Hematopoietic multipotent progenitor cell treated with erythropoietin and hydrocortisone succinate and interleukin-3 and kit ligand, for 17 days (in vitro differentiated cells): Measurements from ENCODE around the gene NAB2.
"Not testable (repeated sequence)": the region's sequence is repeated elsewhere in the genome, so short reads cannot be mapped to it uniquely, and the experiment has no call there.

Source experiments
- DNase-seq: peaks from one replicate; pipeline ENCODE4 v3.0.0-alpha.2; 2015; ENCODE audit warnings: low spot score

Gene NAB2

GRCh38 chr12:57069523-57069922 lies 19.4 kb upstream of the NAB2 start:
- peak; percentile 92 for DNase-seq

- DNase-seq = no peak
These were observed 16.3 kb upstream of the NAB2 start for GRCh38 chr12:57072661-57073060.

GRCh38 chr12:57073566-57074450 lies 15.1 kb upstream of the NAB2 start:
- DNase-seq = not testable (repeated sequence)

- DNase-seq = peak; percentile 100
These were observed 10.2 kb upstream of the NAB2 start, which contains the start of gene NEMP1 for GRCh38 chr12:57078519-57079404. NEMP1 (minus strand) TSS chr12:57078791; CDS start chr12:57078745, 46 bp downstream.

- DNase-seq = peak; percentile 23
These were observed 9.1 kb upstream of the NAB2 start for GRCh38 chr12:57079821-57080220.

- no peak for DNase-seq
These were observed 8.1 kb upstream of the NAB2 start for GRCh38 chr12:57080855-57081254.

- DNase-seq = no peak
These were observed 2.9 kb upstream of the NAB2 start for GRCh38 chr12:57085999-57086492.

GRCh38 chr12:57086493-57087009 lies 2.4 kb upstream of the NAB2 start:
- no peak for DNase-seq

GRCh38 chr12:57087010-57087690 lies 1.8 kb upstream of the NAB2 start:
- peak; percentile 68 for DNase-seq

- peak; percentile 28 for DNase-seq
These were observed 1.1 kb upstream of the NAB2 start for GRCh38 chr12:57087691-57088353.

- DNase-seq = no peak
These were observed 644 bp downstream of the NAB2 start for GRCh38 chr12:57089271-57090245.

GRCh38 chr12:57090490-57090889 lies 1.6 kb downstream of the NAB2 start:
- DNase-seq = no peak

- no peak for DNase-seq
These were observed 2.2 kb downstream of the NAB2 start for GRCh38 chr12:57090924-57091637.

- no peak for DNase-seq
These were observed 3.0 kb downstream of the NAB2 start for GRCh38 chr12:57091638-57092528.

GRCh38 chr12:57092529-57092862 lies 3.6 kb downstream of the NAB2 start:
- no peak for DNase-seq

GRCh38 chr12:57092876-57093414 lies 4.0 kb downstream of the NAB2 start:
- no peak for DNase-seq

GRCh38 chr12:57093415-57094207 lies 4.7 kb downstream of the NAB2 start:
- peak; percentile 55 for DNase-seq
